HTR-8/SVneo (cell line): ENCODE data around the gene PSMG2.

Experiments
- DNase-seq: peaks from one replicate; pipeline ENCODE4 v3.0.0; 2011; ENCODE audit warnings: low spot score, mixed read lengths; ENCODE audit not compliant: insufficient read length
- FAIRE-seq: peaks from 2 replicates; lab custom pipeline; 2011; peaks lifted over from hg19 to GRCh38; lab: Jason Lieb, UNC

Gene PSMG2

GRCh38 chr18:12702221-12703095 lies at the start of gene PSMG2, which contains the start of gene CEP76:
PSMG2 (plus strand) TSS chr18:12703042; CDS start chr18:12703108, 66 bp downstream.
CEP76 (minus strand) TSS chr18:12702723; CDS start chr18:12702548, 175 bp downstream.
- FAIRE-seq (no peak), DNase-seq (peak; percentile 86)

DNA sequence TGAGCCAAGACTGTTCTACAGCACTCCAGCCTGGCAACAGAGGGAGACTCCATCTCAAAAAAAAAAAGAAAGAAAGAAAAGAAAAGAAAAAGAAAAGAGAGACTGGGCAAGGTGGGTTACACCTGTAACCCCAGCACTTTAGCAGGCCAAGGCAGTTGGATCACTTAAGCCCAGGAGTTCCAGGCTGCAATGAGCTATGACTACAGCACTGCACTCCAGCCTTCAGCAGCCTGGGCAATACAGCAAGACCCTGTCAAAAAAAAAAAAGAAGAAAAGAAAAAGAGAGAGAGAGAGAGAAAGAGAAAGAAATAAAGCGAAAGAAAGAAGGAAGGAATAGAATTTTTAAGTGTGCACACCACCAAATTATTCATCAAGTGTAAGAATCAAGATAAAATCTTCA lies 47.9 kb upstream of the PSMG2 start:
- FAIRE-seq (no peak), DNase-seq (no peak)

GRCh38 chr18:12656605-12656937 lies 46.3 kb upstream of the PSMG2 start:
- DNase-seq (no peak), FAIRE-seq (no peak)

DNA sequence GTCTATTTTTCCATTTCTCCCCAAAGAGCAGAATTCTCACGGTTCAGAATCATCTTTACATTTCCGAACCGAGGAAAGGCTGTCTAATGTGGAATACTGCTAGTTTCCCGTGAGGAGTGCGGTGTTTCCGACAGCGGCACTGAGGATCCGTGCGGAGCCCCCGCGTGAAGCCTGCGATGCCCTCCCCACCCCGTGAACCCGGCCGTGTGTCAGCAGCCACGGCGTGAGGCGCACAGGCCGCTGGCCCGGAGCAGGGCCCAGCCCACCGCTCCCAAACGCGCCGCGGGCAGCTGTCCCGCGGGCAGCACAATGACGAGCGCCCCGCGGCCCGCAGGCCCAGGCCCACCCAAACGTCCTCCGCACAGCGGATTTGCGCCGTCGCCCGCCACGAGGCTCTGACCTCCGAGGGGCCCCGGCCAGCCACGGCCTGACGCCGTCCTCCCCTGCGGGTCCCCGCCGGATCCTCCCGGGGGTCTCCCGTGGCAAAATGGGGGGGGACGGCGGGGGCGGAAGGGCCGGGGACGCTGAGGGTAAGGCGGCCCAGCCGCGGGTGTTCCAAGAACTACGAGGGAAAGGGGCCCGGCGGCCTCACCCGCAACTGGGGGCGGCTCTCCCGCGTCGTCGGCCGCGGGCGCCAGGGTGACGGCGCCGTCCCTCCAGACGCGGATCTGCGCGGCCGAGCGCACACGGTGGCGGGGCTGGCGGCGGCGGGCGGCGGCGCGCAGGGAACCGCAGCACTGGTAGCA lies 45.7 kb upstream of the PSMG2 start:
- no peak for FAIRE-seq
- DNase-seq = no peak

GRCh38 chr18:12657684-12658425 lies 45.0 kb upstream of the PSMG2 start, which contains the start of gene SPIRE1:
SPIRE1 (minus strand) TSS chr18:12658107; CDS start chr18:12657866, 241 bp downstream.
- FAIRE-seq = no peak
- DNase-seq = peak; percentile 61

DNA sequence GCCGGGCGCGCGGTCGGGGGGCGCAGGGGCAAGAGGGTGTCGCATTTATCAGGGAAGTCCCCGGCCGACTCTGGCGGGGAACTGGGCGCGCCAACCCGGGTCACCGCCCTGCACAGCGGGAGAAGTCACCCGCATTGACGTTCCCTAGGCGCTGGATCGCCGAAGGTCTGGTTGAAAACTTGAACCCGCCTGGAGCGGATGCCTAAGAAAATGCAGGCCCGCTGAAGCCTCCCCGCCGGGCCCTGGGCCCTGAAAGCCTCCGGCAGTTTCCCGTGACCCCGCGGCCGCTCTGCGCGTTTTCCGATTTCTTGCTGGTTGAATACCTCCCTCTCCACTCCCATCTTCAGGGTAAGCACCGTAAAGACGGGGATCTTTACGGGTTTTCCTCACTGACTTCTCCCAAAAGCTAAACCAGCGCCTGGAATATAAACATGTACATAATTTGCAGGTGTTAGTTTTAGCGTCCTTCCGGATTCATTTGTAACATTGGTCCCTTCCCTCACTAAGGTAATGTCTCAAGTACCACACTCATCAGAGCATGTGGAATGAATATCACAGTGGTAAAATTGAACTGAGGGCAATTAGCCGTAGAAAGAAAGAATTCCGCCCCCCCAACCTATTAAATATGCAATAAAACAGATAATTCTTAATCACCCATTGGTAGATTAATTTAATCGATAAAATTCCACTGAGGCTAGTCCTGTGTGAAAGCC lies 44.3 kb upstream of the PSMG2 start:
- FAIRE-seq (no peak), DNase-seq (no peak)

DNA sequence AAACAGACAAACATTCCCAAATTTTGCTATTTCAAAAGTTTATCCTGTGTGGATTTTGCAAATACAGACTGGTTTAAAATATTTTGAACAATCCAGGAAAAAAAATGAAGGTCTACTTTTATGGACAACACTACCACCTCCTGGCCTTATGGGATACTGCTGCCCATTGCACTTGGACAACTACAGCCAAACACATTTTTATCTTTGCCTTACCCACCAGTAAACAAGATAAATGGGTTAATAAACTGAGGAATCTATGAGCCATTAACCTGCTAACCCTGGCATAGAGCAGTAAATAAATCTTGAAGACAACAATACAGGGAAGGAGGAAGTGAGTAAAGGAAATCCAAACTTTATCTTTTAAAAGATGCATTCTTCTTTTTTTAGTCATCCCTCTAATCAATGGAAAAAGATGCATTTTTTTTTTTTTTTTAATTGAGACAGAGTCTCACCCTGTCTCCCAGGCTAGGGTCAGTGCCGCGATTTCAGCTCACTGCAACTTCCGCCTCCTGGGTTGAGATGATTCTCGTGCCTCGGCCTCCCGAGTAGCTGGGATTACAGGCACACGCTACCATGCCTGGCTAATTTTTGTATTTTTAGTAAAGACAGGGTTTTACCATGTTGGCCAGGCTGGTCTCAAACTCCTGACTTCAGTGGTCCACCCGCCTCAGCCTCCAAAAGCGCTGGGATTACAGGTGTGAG lies 42.8 kb upstream of the PSMG2 start:
- no peak for DNase-seq
- no peak for FAIRE-seq

DNA sequence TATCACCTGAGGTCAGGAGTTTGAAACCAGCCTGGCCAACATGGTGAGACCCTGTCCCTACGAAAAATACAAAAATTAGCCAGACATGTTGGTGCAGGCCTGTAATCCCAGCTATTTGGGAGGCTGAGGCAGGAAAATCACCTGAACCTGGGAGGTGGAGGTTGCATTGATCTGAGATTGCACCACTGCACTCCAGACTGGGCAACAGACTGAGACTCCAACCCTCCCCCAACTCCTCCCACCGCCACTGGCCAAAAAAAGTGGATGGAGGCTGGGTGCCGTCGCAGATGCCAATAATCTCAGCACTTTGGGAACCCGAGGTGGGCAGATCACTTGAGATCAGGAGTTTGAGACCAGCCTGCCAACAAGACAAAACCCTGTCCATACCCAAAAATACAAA lies 34.8 kb upstream of the PSMG2 start:
- FAIRE-seq (no peak), DNase-seq (no peak)

DNA sequence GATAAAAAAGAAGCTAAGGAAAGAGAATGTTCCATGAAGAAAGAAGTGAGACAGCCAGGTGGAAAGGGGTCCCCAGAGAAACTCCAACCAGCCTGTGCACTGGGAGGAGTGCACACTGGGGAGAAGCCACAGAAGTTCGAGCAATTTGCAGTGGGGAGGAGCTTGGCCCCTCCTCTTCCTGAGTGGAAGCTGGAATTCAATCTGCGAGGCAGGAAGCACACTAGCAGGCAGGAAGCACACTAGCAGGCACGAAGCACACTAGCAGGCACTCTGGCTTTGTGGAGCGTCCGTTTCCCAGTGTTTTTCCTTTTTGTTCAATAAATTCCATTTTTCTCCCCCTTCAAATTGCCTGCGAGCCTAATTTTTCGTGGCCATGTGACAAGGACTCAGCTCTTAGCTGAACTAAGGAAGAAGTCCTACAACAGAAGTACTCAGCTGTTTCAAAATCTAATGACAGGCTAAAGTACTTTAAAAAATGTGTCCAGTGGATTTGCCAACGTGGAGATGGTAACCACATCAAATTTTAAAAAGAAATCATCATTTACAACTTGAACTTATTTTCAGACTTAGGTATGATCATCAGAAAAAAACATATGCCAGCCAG lies 23.6 kb upstream of the PSMG2 start:
- DNase-seq (peak; percentile 18), FAIRE-seq (no peak)

DNA sequence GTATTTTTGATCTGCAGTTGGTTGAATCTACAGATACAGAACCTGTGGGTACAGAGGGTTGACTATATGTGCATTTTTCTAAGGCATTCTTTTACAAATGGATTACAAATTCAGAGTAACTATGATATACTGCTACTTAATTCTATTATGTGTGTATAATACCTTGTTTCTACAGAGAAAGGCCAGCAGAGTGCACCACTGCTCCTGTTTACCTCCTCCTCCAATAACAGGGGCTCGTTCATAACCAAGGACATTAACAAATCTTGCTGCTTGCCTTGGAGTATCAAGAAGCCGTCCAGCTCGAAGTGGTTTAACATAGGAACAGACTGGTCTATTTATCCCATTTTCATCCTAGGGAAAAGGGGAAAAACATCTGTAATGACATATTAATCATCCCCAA lies 16.7 kb upstream of the PSMG2 start:
- DNase-seq (peak; percentile 10), FAIRE-seq (no peak)

- FAIRE-seq = no peak
Observed at GRCh38 chr18:12689256-12689850, 13.5 kb upstream of the PSMG2 start.

DNA sequence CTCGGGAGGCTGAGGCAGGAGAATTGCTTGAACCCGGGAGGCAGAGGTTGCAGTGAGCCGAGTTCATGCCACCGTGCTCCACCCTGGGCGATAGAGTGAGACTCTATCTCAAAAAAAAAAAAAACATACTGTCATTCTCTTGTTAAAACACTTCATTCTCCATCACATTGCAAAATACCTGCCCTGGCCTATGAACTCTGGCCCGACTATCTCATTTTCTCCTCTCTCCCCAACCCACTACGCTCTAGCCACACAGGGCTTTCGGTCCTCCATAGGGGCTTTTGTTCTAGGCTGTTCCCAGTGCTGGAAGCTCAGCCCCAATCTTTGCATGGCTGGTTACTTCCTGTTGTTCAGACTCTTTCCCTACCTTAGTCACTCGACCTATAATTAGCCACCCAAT lies 10.6 kb upstream of the PSMG2 start:
- FAIRE-seq (no peak), DNase-seq (no peak)

More at GRCh38 chr18:12689256-12689850, 13.5 kb upstream of the PSMG2 start:
- DNase-seq = no peak

GRCh38 chr18:12694032-12694431 lies 8.8 kb upstream of the PSMG2 start:
- DNase-seq (no peak), FAIRE-seq (no peak)

GRCh38 chr18:12699747-12700146 lies 3.1 kb upstream of the PSMG2 start:
- no peak for FAIRE-seq

GRCh38 chr18:12701161-12701560 lies 1.7 kb upstream of the PSMG2 start:
- no peak for FAIRE-seq
- DNase-seq = no peak

More at GRCh38 chr18:12699747-12700146, 3.1 kb upstream of the PSMG2 start:
- DNase-seq = no peak

- no peak for DNase-seq
- no peak for FAIRE-seq
Observed at GRCh38 chr18:12703096-12703567, 290 bp downstream of the PSMG2 start.

GRCh38 chr18:12703664-12704063 lies 822 bp downstream of the PSMG2 start:
- FAIRE-seq (no peak), DNase-seq (no peak)

- no peak for DNase-seq
- FAIRE-seq = no peak
Observed at GRCh38 chr18:12711446-12711845, 8.6 kb downstream of the PSMG2 start.
